ENCODE measurements around the gene SPATC1L.

Gene SPATC1L

GRCh38 chr21:46215436-46216131, 31.3 kb upstream of the SPATC1L start:
- no peak for DNase-seq

GRCh38 chr21:46214478-46215340, 30.4 kb upstream of the SPATC1L start:
- no peak for DNase-seq

- DNase-seq: no peak
Observed at GRCh38 chr21:46213620-46214286, 29.5 kb upstream of the SPATC1L start.

- no peak for DNase-seq
Observed at GRCh38 chr21:46212721-46213484, 28.6 kb upstream of the SPATC1L start.

- no peak for DNase-seq
Observed at GRCh38 chr21:46211786-46212720, 27.8 kb upstream of the SPATC1L start.

GRCh38 chr21:46211376-46211775, 27.1 kb upstream of the SPATC1L start:
- no peak for DNase-seq

GRCh38 chr21:46210378-46211136, 26.3 kb upstream of the SPATC1L start:
- no peak for DNase-seq

GRCh38 chr21:46208761-46209721, 24.8 kb upstream of the SPATC1L start:
- no peak for DNase-seq

- no peak for DNase-seq
Observed at GRCh38 chr21:46207920-46208591, 23.8 kb upstream of the SPATC1L start.

- DNase-seq: no peak
Observed at GRCh38 chr21:46207006-46207919, 23.0 kb upstream of the SPATC1L start.

- no peak for DNase-seq
Observed at GRCh38 chr21:46206163-46207005, 22.1 kb upstream of the SPATC1L start.

GRCh38 chr21:46205766-46206162, 21.5 kb upstream of the SPATC1L start:
- DNase-seq: no peak

GRCh38 chr21:46205166-46205565, 20.9 kb upstream of the SPATC1L start:
- DNase-seq: no peak

- DNase-seq: no peak
Observed at GRCh38 chr21:46203203-46203600, 18.9 kb upstream of the SPATC1L start.

GRCh38 chr21:46202592-46203202, 18.4 kb upstream of the SPATC1L start:
- DNase-seq: no peak
